HK-2 (cell line): ENCODE measurements around the gene PPARA.

Experiments
- DNase-seq: peaks from one replicate; pipeline ENCODE4 v3.0.0-alpha.2; 2018; ENCODE audit not compliant: unreplicated experiment

The PPARA gene

GRCh38 chr22:46143491-46144147 lies 6.7 kb upstream of the PPARA start:
- DNase-seq = no peak

- no peak for DNase-seq
These were observed 4.9 kb upstream of the PPARA start for GRCh38 chr22:46145361-46145851.

GRCh38 chr22:46145896-46146295 lies 4.4 kb upstream of the PPARA start:
- DNase-seq = no peak

DNA sequence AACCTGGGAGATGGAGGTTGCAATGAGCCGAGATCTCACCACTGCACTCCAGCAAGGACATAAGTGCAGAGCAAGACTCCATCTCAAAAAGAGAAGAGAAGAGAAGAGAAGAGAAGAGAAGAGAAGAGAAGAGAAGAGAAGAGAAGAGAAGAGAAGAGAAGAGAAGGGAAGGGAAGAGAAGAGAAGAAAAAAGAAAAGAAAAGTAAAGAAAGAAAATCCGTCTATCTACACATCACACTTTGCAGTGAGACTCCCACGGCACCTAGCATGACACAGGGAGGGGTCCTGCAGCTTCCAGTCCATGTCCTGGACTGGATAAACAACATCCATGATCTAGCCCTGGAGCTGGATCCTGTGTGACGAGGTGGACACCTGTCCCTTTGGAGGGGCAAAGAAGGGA lies 4.0 kb upstream of the PPARA start:
- DNase-seq = no peak

DNA sequence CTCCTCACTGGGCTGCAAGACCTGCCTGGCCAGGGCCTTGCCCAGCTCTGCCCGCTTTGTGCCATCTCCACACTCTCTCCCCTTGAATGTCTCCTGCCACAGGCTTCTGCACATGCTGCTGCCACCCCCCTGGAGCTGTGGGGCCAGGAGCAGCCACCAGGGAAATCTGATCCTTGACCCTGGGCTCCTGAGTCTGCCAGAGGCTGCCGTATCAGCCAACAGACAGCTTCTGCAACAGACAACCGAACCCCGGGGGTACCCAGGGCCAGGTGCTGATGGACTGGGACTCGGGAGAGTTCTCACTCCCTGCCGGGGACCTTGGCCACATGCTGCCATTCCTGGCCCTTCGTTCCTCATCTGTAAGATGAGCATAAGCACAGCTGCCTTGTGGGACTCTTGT lies 3.3 kb upstream of the PPARA start:
- DNase-seq = no peak

- DNase-seq = no peak
These were observed 2.7 kb upstream of the PPARA start for GRCh38 chr22:46147471-46148267.

DNA sequence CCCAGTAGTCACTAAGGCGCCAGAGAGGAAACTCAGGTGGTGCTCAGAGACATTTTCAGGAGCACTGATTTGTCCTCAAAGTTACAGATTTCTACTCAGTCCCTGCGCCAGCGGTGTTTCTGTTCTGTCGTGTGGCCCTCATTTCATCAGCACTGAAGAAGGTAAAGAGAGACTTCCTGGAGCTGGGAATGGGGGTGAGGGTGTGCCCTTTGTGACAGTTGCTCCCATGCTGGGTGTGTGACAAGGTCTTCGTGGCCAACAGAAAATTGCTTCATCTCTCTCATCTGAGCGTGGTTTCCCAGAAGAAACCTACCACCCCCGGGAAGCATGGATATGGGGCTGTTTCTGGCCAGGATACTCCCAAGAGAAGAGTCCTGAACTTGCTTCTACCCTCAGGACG lies 2.0 kb upstream of the PPARA start:
- no peak for DNase-seq

- DNase-seq = no peak
These were observed 1.4 kb upstream of the PPARA start for GRCh38 chr22:46148816-46149511.

DNA sequence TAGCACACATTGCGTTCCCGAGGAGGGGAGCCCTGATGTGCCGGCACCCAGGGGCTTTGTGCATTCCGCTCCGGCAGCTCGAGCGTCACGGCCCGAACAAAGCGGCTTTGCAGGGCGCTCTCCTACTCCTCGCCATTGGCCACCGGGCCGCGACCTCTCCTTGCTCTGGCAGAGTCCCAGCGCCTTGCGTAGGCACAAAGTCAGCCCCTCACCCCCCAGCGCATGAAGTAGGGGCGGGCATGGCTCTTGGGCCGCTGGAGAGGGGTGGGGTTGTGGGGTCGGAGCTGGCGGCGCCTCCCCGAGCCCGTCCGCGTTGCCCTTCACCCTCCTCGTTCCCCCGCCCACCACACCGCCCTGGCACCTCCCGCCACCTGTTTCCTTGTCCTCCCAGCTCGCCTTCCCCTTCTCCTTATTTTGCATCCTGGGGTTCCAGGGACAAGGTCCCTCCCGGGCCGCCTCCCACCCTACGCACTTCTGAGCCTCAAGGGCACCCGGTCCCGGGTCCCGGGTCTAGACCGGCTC lies 753 bp upstream of the PPARA start:
- DNase-seq = peak; percentile 53

DNA sequence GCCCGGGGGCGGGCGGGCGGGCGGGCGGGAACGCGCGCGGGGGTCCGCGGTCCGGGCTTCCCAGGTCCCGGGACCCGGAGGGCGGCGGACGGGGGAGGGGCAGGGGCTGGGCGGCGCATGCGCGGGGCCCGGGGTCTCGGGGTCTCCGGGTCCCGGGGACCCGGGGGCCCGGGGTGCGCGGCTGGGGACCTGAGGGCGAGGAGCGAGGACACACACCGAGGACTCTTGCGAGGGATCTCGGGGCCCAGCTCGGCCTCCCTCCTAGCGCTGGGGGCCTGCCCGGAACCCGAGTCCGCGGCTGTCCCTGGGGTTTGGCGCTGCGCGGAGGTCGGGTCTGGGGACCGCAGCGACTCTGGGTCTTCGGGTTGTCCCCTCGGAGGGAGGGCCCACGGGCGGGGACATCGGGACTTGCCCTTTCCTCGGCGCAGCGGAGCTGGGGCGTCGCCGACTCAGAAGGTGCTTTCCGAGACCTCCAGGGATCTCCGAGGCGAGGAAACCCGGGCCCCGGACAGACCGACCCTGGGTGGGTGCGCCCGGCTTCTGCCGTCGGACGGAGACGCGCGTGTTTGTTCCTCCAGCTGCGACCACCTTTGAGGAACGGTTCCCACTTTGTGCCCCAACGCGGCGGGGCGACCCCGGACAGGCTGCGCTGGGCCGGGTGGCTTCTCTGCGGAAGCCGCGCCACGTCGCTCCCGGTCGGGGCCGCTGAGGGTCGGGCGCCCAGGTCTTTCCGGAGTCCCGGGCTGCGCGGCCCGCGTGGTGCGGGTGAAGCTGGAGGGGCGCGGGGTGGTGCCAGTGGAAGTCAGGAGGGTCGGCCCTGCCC lies 540 bp downstream of the PPARA start:
- DNase-seq = peak; percentile 39

DNA sequence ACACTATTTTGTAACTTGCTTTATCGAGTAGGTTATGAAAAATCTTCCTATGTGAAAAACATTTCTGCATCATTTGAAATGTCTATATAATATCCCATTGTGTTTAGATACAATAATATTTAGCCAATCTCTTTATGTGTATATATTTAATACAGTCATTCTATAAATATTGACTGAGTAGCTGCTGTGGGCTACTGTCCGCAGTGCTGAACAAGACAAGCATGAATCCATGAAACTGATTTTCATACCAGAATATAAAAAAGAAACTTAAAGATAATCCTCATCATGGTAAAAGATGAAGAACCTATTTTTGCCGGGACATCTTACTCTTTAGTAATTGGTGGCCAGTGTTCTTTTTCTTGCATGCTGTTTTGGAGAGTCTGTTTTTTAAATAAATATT lies 3.6 kb downstream of the PPARA start:
- DNase-seq = no peak

DNA sequence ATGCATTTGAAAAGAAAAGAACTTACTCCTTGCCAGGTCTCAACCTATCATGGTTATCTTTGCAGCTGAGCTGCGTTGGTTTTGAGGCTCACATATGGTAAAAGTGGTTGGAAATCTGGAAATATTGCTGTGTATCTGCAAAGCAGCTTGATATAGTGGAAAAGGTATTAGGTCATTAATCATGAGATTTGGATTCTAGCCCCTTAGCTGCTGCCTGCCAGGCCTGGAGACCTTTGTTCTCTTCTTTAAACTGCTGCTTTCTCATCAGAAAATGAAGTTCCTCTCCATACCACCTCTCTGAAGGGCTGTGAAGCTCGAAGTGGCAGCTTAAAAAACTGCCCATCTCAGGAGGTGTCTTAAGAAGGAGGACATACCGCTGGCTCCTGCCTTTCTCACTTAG lies 5.7 kb downstream of the PPARA start:
- DNase-seq = no peak

DNA sequence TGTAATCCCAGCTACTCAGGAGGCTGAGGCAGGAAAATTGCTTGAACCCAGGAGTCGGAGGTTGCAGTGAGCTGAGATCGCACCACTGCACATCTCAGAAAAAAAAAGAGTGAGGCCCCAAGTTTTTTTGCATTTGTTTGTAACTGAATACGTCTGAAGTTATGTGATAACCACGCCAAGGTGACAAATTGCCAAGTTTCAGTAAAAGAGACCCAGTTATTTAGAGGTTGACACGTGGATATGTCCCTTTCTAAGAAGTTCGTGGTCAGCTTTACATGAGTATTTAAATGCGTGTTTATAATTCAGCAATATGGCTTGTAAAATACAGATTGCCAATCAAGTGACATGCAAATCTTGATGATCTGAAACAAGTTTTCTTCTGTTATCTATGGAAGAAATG lies 8.0 kb downstream of the PPARA start:
- no peak for DNase-seq

GRCh38 chr22:46159212-46159611 lies 8.9 kb downstream of the PPARA start:
- no peak for DNase-seq

DNA sequence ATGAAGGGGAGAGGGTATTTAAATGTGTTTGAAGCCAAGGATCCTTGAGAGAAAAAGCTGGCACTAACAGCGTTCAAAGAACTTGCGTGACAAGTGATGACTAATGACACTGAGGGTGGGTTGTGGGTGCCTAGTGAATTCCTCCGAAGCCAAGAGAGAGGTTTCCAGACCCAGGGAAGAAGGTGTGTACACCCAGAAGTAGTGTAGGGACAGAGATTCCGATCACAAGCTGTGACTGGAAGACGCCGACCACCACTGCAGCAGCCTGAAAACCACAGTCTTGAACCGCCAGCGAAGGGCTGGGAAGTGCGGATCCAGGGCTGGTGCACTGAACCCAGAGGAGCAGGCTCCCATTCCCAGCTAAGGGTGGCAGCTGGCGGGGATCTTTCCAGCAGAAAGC lies 9.5 kb downstream of the PPARA start:
- DNase-seq = no peak

- DNase-seq = no peak
These were observed 12.0 kb downstream of the PPARA start for GRCh38 chr22:46162285-46162684.

DNA sequence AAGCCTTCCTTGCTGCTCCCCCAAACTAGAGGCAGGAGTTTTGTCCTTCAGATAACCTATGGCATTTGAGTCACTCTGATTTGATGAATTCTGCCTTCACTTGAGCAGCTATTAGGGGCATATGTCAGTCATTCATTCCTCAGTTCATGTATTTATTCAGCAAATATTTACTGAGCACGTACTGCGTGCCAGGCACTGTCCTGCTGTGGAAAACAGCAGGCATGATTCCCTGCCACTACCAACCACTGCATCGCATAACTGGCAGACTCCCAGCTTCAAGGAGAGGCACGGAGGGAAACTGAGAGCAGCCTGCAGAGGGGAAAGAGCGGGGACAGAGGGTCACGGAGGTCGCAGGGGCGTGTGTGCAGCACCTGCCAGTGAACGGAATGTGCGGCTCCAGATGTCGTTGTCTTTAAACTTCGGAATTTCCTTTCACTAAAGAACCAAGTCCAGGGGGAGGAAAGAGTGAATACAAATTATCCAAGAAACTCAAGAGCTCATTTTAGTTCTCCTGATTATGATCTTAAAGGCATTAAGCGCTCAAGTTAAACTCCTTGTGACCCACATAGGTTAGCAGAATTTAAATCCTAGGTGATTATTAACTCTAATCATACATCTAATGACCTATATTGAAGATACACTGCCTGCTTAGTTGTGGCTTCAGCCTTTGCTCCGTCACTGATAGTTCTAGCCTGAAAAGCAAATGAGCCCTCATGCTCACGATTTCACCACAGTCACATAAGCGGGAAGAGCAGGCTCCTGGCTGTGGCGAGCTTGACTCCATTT lies 12.6 kb downstream of the PPARA start:
- DNase-seq = no peak

DNA sequence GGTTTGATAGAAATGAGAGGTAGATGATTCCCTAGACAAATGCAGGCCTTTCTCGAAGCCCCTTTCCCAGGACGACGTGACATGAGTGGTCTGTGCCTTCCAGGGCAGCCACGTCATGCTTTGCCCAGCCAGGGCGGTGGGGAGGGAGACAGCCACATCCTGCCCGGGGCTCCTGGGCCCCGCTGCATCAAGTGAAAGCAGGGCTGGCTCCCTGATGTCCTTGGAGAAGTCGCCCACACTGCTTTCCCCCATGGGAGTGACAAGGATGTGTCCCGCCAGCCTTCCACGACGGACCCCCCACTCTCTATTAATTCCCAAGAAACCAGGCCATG lies 13.2 kb downstream of the PPARA start:
- no peak for DNase-seq

DNA sequence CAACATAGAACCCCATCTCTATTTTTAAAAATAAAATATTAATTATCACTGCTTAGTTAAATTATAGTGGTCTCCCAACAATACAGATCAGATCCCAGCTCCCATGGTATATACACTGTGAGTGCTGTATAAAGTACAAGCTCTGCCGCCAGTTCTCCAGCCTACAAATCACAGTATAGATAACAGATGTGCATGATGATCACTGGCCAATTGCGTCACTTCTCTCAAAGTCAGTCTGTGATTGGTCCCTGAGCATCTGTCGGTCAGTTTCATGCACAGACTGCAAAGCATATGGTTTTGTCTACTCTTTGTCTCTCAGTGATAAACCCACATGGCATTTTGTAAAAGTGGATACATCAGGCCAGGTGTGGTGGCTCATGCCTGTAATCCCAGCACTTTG lies 15.7 kb downstream of the PPARA start:
- DNase-seq = no peak

- no peak for DNase-seq
These were observed 19.3 kb downstream of the PPARA start for GRCh38 chr22:46169628-46170027.

DNA sequence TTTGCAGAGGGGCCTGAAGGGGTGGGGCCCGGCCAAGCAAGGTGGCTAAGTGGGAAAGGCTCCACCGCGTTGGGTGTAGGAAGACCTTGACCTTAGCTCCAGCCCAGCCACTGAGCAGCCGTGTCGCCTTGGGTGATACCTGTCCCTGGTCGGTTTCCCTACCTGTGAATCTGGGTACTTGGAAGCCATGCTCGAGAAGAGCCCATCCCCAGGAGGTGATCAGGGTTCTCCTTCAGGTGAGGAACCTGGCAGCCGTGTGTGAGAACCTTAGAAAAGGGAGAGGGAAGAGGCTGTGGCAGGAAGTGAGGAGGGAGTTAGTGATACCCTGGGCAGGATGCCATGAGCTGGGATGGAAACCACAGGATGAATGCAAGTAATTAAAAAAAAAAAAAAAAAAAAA lies 21.6 kb downstream of the PPARA start:
- DNase-seq = peak; percentile 32
